Gastrocnemius medialis (tissue), 4 donors: ENCODE measurements around the gene SOHLH1.

Experiments used
- POLR2A ChIP-seq, 2 donors: fragments of 450-650 bp; IDR thresholded peaks; one replicate each; pipeline ENCODE4 v1.6.1; 2017; ENCODE audit warnings: antibody characterized with exemption in 2 of 2, mild to moderate bottlenecking in 2 of 2, moderate library complexity in 2 of 2
- TF ChIP-seq, protein P1 (sequence below), 5 experiments: fragments of 450-650 bp in 3 of 5; fragments of 200-600 bp in 2 of 5; sonication (generic) in 2 of 5; IDR thresholded peaks in 4 of 5; conservative IDR thresholded peaks in 1 of 5; 1 replicate in 4 of 5; 2 replicates in 1 of 5; pipeline ENCODE4 v1.5.1; 2016 to 2019; ENCODE audit warnings: antibody characterized with exemption in 5 of 5, mild to moderate bottlenecking in 3 of 5, moderate library complexity in 3 of 5

DNA sequence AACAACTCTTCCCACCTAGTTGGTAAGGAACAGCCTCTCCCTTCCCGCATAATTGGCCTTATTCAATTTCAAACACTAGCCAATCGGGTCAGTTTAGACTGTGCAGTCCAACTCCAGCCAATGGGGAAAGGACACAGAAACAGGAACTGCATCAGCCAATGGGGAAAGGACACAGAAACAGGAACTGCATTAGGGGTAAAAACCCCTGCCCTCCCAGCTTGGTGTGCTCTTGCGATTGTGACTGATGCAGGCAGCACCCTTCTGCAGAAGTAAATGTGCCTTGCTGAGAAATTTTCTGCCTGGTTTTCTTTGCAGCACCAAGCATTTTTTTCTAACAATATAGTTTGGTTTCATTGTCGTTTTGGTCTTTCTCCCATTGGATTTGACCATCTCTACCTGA is 51.4 kb downstream of the SOHLH1 start:
- TF ChIP-seq, protein P1, sequence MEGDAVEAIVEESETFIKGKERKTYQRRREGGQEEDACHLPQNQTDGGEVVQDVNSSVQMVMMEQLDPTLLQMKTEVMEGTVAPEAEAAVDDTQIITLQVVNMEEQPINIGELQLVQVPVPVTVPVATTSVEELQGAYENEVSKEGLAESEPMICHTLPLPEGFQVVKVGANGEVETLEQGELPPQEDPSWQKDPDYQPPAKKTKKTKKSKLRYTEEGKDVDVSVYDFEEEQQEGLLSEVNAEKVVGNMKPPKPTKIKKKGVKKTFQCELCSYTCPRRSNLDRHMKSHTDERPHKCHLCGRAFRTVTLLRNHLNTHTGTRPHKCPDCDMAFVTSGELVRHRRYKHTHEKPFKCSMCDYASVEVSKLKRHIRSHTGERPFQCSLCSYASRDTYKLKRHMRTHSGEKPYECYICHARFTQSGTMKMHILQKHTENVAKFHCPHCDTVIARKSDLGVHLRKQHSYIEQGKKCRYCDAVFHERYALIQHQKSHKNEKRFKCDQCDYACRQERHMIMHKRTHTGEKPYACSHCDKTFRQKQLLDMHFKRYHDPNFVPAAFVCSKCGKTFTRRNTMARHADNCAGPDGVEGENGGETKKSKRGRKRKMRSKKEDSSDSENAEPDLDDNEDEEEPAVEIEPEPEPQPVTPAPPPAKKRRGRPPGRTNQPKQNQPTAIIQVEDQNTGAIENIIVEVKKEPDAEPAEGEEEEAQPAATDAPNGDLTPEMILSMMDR (IDR thresholded peaks at IDR 0.05 in 4 of 5, conservative IDR thresholded peaks at IDR 0.05 in 1 of 5) = no peak
- no peak for TF ChIP-seq POLR2A (IDR thresholded peaks at IDR 0.05)
